ENCODE results near the gene ZBTB47. TPM values are rescaled to one million over a fixed set of nuclear protein-coding genes. Genes with fewer than 3 reads are reported as not detected.
A peak's percentile ranks its signal among the peaks of the same experiment; 100 is the strongest.

ZBTB47 gene
- total RNA-seq, 1 donor = 41.3 TPM

- Histone ChIP-seq H3K4me2 (ENCODE audit: insufficient read depth, low read length) (peak overlapping the region; percentile 95), H3K4me1 (ENCODE audit: insufficient read depth, low read length) (peaks cover 64% of the 10 kb centered on the region)
These were observed 1.3 kb upstream of the ZBTB47 start for GRCh38 chr3:42652251-42652610.

GRCh38 chr3:42652611-42653302, 740 bp upstream of the ZBTB47 start:
- Histone ChIP-seq H3K4me3 (ENCODE audit: insufficient read depth, low read length) (peak overlapping the region; percentile 90), H3K79me2 (ENCODE audit: insufficient read depth, low read length) (peaks cover 70% of the 10 kb centered on the region), H4K20me1 (ENCODE audit: insufficient read depth, low read length) (peaks cover 61% of the 10 kb centered on the region), H3K9me3 (ENCODE audit: low read depth, low read length) (no peaks in the 10 kb centered on the region), H3K27me3 (ENCODE audit: insufficient read depth, low read length) (no peaks in the 10 kb centered on the region), H3K36me3 (ENCODE audit: insufficient read depth, low read length) (peaks cover 16% of the 10 kb centered on the region), H2AFZ (ENCODE audit: low read length) (no peak overlapping the region), H3K4me1 (ENCODE audit: insufficient read depth, low read length) (peaks cover 63% of the 10 kb centered on the region), H3K27ac (ENCODE audit: low read depth, low read length) (peak overlapping the region; percentile 86), H3K4me2 (ENCODE audit: insufficient read depth, low read length) (peak overlapping the region; percentile 95)
- no peak for TF ChIP-seq CTCF (IDR thresholded peaks at IDR 0.05; ENCODE audit: extremely low read depth, low read depth, low read length)
- peak; percentile 98 for DNase-seq (ENCODE audit: insufficient read length, low spot score, missing footprints)

More at GRCh38 chr3:42652251-42652610, 1.3 kb upstream of the ZBTB47 start:
- no peak overlapping the region for H2AFZ ChIP-seq (ENCODE audit: low read length)
- H4K20me1 ChIP-seq (ENCODE audit: insufficient read depth, low read length) = peaks cover 57% of the 10 kb centered on the region
- peak overlapping the region; percentile 86 for H3K27ac ChIP-seq (ENCODE audit: low read depth, low read length)
- peaks cover 70% of the 10 kb centered on the region for H3K79me2 ChIP-seq (ENCODE audit: insufficient read depth, low read length)
- H3K27me3 ChIP-seq (ENCODE audit: insufficient read depth, low read length) = no peaks in the 10 kb centered on the region
- no peaks in the 10 kb centered on the region for H3K9me3 ChIP-seq (ENCODE audit: low read depth, low read length)
- H3K36me3 ChIP-seq (ENCODE audit: insufficient read depth, low read length) = peaks cover 21% of the 10 kb centered on the region
- no peak for TF ChIP-seq CTCF (IDR thresholded peaks at IDR 0.05; ENCODE audit: extremely low read depth, low read depth, low read length)
- H3K4me3 ChIP-seq (ENCODE audit: insufficient read depth, low read length) = peak overlapping the region; percentile 90
- peak; percentile 91 for DNase-seq (ENCODE audit: insufficient read length, low spot score, missing footprints)

GRCh38 chr3:42653303-42653559, 266 bp upstream of the ZBTB47 start:
- no peaks in the 10 kb centered on the region for H3K9me3 ChIP-seq (ENCODE audit: low read depth, low read length)
- no peak for DNase-seq (ENCODE audit: insufficient read length, low spot score, missing footprints)
- H4K20me1 ChIP-seq (ENCODE audit: insufficient read depth, low read length) = peaks cover 63% of the 10 kb centered on the region
- no peak for TF ChIP-seq CTCF (IDR thresholded peaks at IDR 0.05; ENCODE audit: extremely low read depth, low read depth, low read length)
- peaks cover 66% of the 10 kb centered on the region for H3K79me2 ChIP-seq (ENCODE audit: insufficient read depth, low read length)
- H3K27ac ChIP-seq (ENCODE audit: low read depth, low read length) = peak overlapping the region; percentile 86
- peak overlapping the region; percentile 95 for H3K4me2 ChIP-seq (ENCODE audit: insufficient read depth, low read length)
- peaks cover 58% of the 10 kb centered on the region for H3K4me1 ChIP-seq (ENCODE audit: insufficient read depth, low read length)
- H3K4me3 ChIP-seq (ENCODE audit: insufficient read depth, low read length) = peak overlapping the region; percentile 90
- no peaks in the 10 kb centered on the region for H3K27me3 ChIP-seq (ENCODE audit: insufficient read depth, low read length)
- H3K36me3 ChIP-seq (ENCODE audit: insufficient read depth, low read length) = peaks cover 17% of the 10 kb centered on the region
- H2AFZ ChIP-seq (ENCODE audit: low read length) = no peak overlapping the region

- H3K4me3 ChIP-seq (ENCODE audit: insufficient read depth, low read length) = peak overlapping the region; percentile 90
- peak overlapping the region; percentile 95 for H3K4me2 ChIP-seq (ENCODE audit: insufficient read depth, low read length)
- H2AFZ ChIP-seq (ENCODE audit: low read length) = peak overlapping the region; percentile 70
- no peak for TF ChIP-seq CTCF (IDR thresholded peaks at IDR 0.05; ENCODE audit: extremely low read depth, low read depth, low read length)
- peaks cover 61% of the 10 kb centered on the region for H4K20me1 ChIP-seq (ENCODE audit: insufficient read depth, low read length)
- H3K79me2 ChIP-seq (ENCODE audit: insufficient read depth, low read length) = peaks cover 60% of the 10 kb centered on the region
- peak overlapping the region; percentile 86 for H3K27ac ChIP-seq (ENCODE audit: low read depth, low read length)
- H3K36me3 ChIP-seq (ENCODE audit: insufficient read depth, low read length) = peaks cover 16% of the 10 kb centered on the region
- no peaks in the 10 kb centered on the region for H3K9me3 ChIP-seq (ENCODE audit: low read depth, low read length)
- H3K4me1 ChIP-seq (ENCODE audit: insufficient read depth, low read length) = peaks cover 52% of the 10 kb centered on the region
- H3K27me3 ChIP-seq (ENCODE audit: insufficient read depth, low read length) = no peaks in the 10 kb centered on the region
- peak; percentile 98 for DNase-seq (ENCODE audit: insufficient read length, low spot score, missing footprints)
These were observed 1.1 kb downstream of the ZBTB47 start for GRCh38 chr3:42654331-42655201.
